Measurements from ENCODE around the gene CERS1.

DNA sequence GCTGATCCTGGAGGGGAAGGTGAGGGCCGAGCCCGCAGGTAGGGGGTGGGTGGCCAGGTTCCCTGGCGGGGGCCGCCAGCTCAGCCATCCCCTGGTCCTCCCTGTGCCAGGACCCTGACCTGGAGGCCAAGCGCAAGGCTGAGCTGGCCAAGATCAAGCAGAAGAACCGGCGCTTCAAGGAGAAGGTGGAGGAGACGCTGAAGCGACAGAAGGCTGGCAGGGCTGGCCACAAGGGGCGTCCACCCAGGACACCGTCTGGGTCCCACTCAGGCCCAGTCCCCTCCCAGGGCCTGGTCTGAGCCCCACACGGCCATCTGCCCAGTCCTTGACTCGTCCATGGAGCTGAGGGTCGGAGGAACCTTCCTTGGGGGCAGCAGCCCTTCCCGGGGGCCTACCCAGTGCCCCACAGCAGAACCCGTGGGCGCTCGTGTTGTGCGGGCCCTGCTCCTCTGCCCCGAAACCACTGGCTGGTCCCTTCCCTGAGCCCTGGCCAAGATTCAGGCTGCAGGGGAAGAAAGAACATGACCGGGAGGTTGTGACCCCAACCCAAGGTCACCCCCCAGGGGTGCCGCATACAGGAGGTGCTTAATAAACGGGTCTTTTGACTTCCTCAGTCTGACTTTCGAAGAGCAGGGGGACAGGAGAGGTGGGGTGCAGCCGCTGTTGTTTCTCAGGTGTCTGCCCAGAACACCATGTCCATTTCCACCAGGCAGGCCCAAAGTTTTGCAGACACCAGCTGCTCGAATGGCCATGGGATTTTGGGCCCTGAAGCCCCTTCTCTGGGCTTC is 32.3 kb upstream of the CERS1 start:
- TF ChIP-seq CTCF (IDR thresholded peaks at IDR 0.05; ENCODE audit: low read depth, low read length, poor library complexity, severe bottlenecking) (no peak), EZH2phosphoT487 (IDR thresholded peaks at IDR 0.05; ENCODE audit: borderline replicate concordance, low read length) (no peak)

All from DOHH2 (cell line).